Measurements from ENCODE around the gene NFATC2. TPM values are rescaled to one million over a fixed set of nuclear protein-coding genes. Genes with fewer than 3 reads are reported as not detected.

NFATC2 gene
- total RNA-seq, 1 experiment from 2014 or later, result 0.61 TPM

DNA sequence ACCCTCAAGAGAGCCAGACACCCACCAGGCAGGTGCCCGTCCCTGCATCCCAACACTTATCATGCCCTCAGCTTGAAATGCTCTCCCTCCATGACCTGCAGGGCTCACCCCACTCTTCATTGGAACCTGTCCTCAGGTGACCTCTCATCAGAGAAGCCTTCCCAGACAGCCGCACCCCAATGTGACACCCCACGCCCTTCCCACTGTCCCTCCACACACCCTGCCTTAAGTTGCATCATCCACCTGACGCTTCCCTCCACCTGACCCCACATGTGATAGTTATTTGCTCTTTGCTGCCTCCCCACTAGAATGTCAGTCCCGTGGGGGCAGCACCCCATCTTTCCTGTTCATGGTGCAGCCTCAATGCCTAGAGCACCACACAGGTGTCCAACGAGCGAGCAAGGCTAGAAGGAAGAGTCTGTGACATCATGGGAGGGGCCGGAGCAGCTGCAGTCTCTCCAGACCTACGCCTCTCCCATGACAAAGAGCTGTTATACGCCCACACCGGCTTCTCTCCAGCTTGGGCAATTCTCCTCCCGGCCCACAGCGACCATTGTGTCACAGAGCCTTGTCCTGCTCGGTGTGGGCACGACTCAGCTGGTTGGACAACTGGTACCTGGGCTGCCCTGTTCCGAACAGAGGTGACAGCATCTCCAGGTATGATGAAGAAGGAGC is 58.2 kb downstream of the NFATC2 start:
- Mint-ChIP-seq H3K36me3 (ENCODE audit: insufficient read depth in 1 of 3, low read depth in 3 of 3) (no peaks in the 10 kb centered on the region), H3K4me1 (peaks cover 16 to 21% of the 10 kb centered on the region in 2 experiments), H3K27ac (no peak overlapping the region; a peak in 1 of 7 replicates), H3K9me3 (no peaks in the 10 kb centered on the region), H3K27me3 (ENCODE audit: low read depth) (no peaks in the 10 kb centered on the region; the same call in 1 of the 2 replicates), H3K4me3 (no peak overlapping the region)
- Histone ChIP-seq H2BK120ac (ENCODE audit: low read depth, low read length, poor library complexity, severe bottlenecking) (no peak overlapping the region), H2AK5ac (ENCODE audit: insufficient read length, low read length) (no peak overlapping the region), H3K18ac (ENCODE audit: insufficient read length, low read depth, low read length) (no peak overlapping the region), H3K23ac (ENCODE audit: insufficient read length, low read depth, low read length) (no peak overlapping the region), H4K8ac (replicated peaks; ENCODE audit: insufficient read length, low read depth, low read length) (no peak overlapping the region), H3K14ac (ENCODE audit: insufficient read depth, low read length) (no peak overlapping the region; the same call in 1 of the 2 replicates), H2AFZ (ENCODE audit: low read length) (no peak overlapping the region), H2BK20ac (ENCODE audit: low read depth, low read length, poor library complexity, severe bottlenecking) (no peak overlapping the region), H4K20me1 (ENCODE audit: control insufficient read depth, insufficient read depth, insufficient read length) (no peaks in the 10 kb centered on the region), H3K4me2 (ENCODE audit: insufficient read depth, insufficient read length, low read length) (no peak overlapping the region), H2BK12ac (ENCODE audit: insufficient read length, low read depth, low read length) (no peak overlapping the region), H3T11ph (ENCODE audit: low read length) (no peak overlapping the region), H3K23me2 (ENCODE audit: insufficient read length, low read depth, low read length, poor library complexity, severe bottlenecking) (no peaks in the 10 kb centered on the region), H3K4ac (ENCODE audit: low read depth, low read length) (no peak overlapping the region), H2BK15ac (ENCODE audit: low read depth, low read length) (no peak overlapping the region), H2BK5ac (ENCODE audit: insufficient read length, low read length) (no peak overlapping the region), H3K79me2 (ENCODE audit: insufficient read depth, low read length) (no peaks in the 10 kb centered on the region), H3K27me3 (ENCODE audit: insufficient read depth, low read length) (no peaks in the 10 kb centered on the region), H3K27ac (ENCODE audit: insufficient read length, low read depth, low read length) (no peak overlapping the region), H3K79me1 (ENCODE audit: insufficient read depth, low read depth, low read length, poor library complexity, severe bottlenecking) (no peaks in the 10 kb centered on the region), H3K9me3 (ENCODE audit: control insufficient read depth, low read depth, low read length) (no peaks in the 10 kb centered on the region), H4K91ac (ENCODE audit: insufficient read length, low read depth, low read length) (no peak overlapping the region), H3K9ac (ENCODE audit: extremely low read depth, insufficient read length, low read length) (no peak overlapping the region), H3K4me1 (ENCODE audit: insufficient read depth, low read length) (0 out of 2 replicates have a peak, but pooled peaks cover 2% of the 10 kb centered on the region), H4K5ac (ENCODE audit: insufficient read length, low read depth, low read length) (no peak overlapping the region), H3K56ac (ENCODE audit: insufficient read length, low read depth, low read length) (no peak overlapping the region)
- TF ChIP-seq, protein P1, sequence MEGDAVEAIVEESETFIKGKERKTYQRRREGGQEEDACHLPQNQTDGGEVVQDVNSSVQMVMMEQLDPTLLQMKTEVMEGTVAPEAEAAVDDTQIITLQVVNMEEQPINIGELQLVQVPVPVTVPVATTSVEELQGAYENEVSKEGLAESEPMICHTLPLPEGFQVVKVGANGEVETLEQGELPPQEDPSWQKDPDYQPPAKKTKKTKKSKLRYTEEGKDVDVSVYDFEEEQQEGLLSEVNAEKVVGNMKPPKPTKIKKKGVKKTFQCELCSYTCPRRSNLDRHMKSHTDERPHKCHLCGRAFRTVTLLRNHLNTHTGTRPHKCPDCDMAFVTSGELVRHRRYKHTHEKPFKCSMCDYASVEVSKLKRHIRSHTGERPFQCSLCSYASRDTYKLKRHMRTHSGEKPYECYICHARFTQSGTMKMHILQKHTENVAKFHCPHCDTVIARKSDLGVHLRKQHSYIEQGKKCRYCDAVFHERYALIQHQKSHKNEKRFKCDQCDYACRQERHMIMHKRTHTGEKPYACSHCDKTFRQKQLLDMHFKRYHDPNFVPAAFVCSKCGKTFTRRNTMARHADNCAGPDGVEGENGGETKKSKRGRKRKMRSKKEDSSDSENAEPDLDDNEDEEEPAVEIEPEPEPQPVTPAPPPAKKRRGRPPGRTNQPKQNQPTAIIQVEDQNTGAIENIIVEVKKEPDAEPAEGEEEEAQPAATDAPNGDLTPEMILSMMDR (conservative IDR thresholded peaks at IDR 0.05), result no peak
- DNase-seq, result no peak
- no CpG with 5 or more reads among the region's 16 CpGs for WGBS (ENCODE audit: extremely low coverage, insufficient read length, low lambda C conversion rate)
